ENCODE results near the gene JRKL. TPM values are rescaled to one million over a fixed set of nuclear protein-coding genes. Genes with fewer than 3 reads are reported as not detected.
"Not testable (repeated sequence)": the region's sequence is repeated elsewhere in the genome, so short reads cannot be mapped to it uniquely, and the experiment has no call there.

JRKL gene
- total RNA-seq, 1 experiment from 2014 or later: 13.5 TPM

- H3K9me3 ChIP-seq (ENCODE audit: insufficient read depth, low read depth): no peaks in the 10 kb centered on the region
- intact Hi-C loops (cut with micrococcal nuclease; ENCODE audit: unreplicated experiment): no loop called here
- DNase-seq: no peak
- no peaks in the 10 kb centered on the region; the same call in 1 of the 2 replicates for H3K9me2 ChIP-seq (ENCODE audit: insufficient read depth)
- no peaks in the 10 kb centered on the region for H3K4me1 ChIP-seq (replicated peaks; ENCODE audit: insufficient read depth)
- H3K27me3 ChIP-seq (ENCODE audit: insufficient read depth, low read depth): peaks cover 3% of the 10 kb centered on the region; the same call in 1 of the 2 replicates
- no peaks in the 10 kb centered on the region for H4K20me1 ChIP-seq (ENCODE audit: insufficient read depth)
- TF ChIP-seq CTCF (conservative IDR thresholded peaks at IDR 0.05): no peak
- no peak for TF ChIP-seq EZH2 (IDR thresholded peaks at IDR 0.05; ENCODE audit: low read depth)
- no TSS peak for BruUV-seq (replicated peaks)
- no peaks in the 10 kb centered on the region for H3K79me2 ChIP-seq (ENCODE audit: low read depth)
- H3K27ac ChIP-seq: no peak overlapping the region
- H3F3A ChIP-seq (ENCODE audit: insufficient read depth, low read depth): no peaks in the 10 kb centered on the region
- POLR2A ChIA-PET (ENCODE audit: unreplicated experiment): no interaction called here
- H3K4me3 ChIP-seq: no peak overlapping the region
- H3K36me3 ChIP-seq (ENCODE audit: low read depth): no peaks in the 10 kb centered on the region
- no peak overlapping the region for H3K4me2 ChIP-seq
- CTCF ChIA-PET: no interaction called here
- no peak overlapping the region for H2AFZ ChIP-seq
These were observed 40.9 kb downstream of the JRKL start for GRCh38 chr11:96430668-96431067.

- H3K27ac ChIP-seq; H3K9me3 ChIP-seq (ENCODE audit: insufficient read depth, low read depth); CTCF ChIA-PET; H3K4me2 ChIP-seq; intact Hi-C loops (cut with micrococcal nuclease; ENCODE audit: unreplicated experiment); POLR2A ChIA-PET (ENCODE audit: unreplicated experiment); H2AFZ ChIP-seq; H4K20me1 ChIP-seq (ENCODE audit: insufficient read depth); H3K36me3 ChIP-seq (ENCODE audit: low read depth); H3K9me2 ChIP-seq (ENCODE audit: insufficient read depth); BruUV-seq (replicated peaks); H3F3A ChIP-seq (ENCODE audit: insufficient read depth, low read depth); H3K4me3 ChIP-seq; DNase-seq; H3K27me3 ChIP-seq (ENCODE audit: insufficient read depth, low read depth); H3K4me1 ChIP-seq (replicated peaks; ENCODE audit: insufficient read depth); H3K79me2 ChIP-seq (ENCODE audit: low read depth): not testable (repeated sequence)
These were observed 42.8 kb downstream of the JRKL start for GRCh38 chr11:96432654-96433053.

Small RNAs within 50 kb of the gene (microRNA-seq; reads per million reads assigned to microRNA genes)
- not detected for gene MIR1260B (ENCODE audit: borderline number of aligned reads, borderline replicate concordance)

Other genes with a start within 250 kb of the JRKL start
- gene MAML2, start 46.8 kb upstream of the JRKL start, total RNA-seq (2021): 17.7 and 28.3 TPM in 2 replicates
- 18.6 and 19.9 TPM in 2 replicates for gene CCDC82, start 101 bp upstream of the JRKL start, total RNA-seq (2021)

Measured in PC-9 (cell line).